T-helper 2 cell treated with Interferon-gamma antibody and Interleukin-4, amounts not matched to agents 5 μg/mL and 100 μg/mL, for 36 hours (primary cell): ENCODE measurements around the gene TRA2B.
"Not testable (repeated sequence)": the region's sequence is repeated elsewhere in the genome, so short reads cannot be mapped to it uniquely, and the experiment has no call there.

Experiments
- DNase-seq: peaks from one replicate; pipeline ENCODE4 v3.0.0; 2021; ENCODE audit warnings: low spot score
- H3K27ac Mint-ChIP-seq: one replicate; pipeline ENCODE4 v1.8.0; 2021; ENCODE audit warnings: mild to moderate bottlenecking, mixed read lengths
- H3K27me3 Mint-ChIP-seq: one replicate; pipeline ENCODE4 v1.8.0; 2021; ENCODE audit warnings: low read depth, mixed read lengths
- H3K36me3 Mint-ChIP-seq: one replicate; pipeline ENCODE4 v1.8.0; 2021; ENCODE audit warnings: low read depth, mixed read lengths
- H3K4me1 Mint-ChIP-seq: one replicate; pipeline ENCODE4 v1.8.0; 2021; ENCODE audit warnings: low read depth, mixed read lengths
- H3K4me3 Mint-ChIP-seq: one replicate; pipeline ENCODE4 v1.8.0; 2022; ENCODE audit warnings: mild to moderate bottlenecking, moderate library complexity, mixed read lengths
- H3K9me3 Mint-ChIP-seq: one replicate; pipeline ENCODE4 v1.8.0; 2021; ENCODE audit warnings: mixed read lengths

TRA2B gene

GRCh38 chr3:185909913-185910312 lies 27.9 kb downstream of the TRA2B start:
- DNase-seq, H3K9me3 Mint-ChIP-seq, H3K4me1 Mint-ChIP-seq, H3K4me3 Mint-ChIP-seq, H3K27me3 Mint-ChIP-seq, H3K27ac Mint-ChIP-seq: not testable (repeated sequence)
- peaks cover 16% of the 10 kb centered on the region for H3K36me3 Mint-ChIP-seq

GRCh38 chr3:185900228-185900627 lies 37.6 kb downstream of the TRA2B start:
- no peak for DNase-seq
- peaks cover 5% of the 10 kb centered on the region for H3K27me3 Mint-ChIP-seq
- H3K27ac Mint-ChIP-seq: no peak overlapping the region
- no peak overlapping the region for H3K4me3 Mint-ChIP-seq
- H3K9me3 Mint-ChIP-seq: no peaks in the 10 kb centered on the region
- no peaks in the 10 kb centered on the region for H3K4me1 Mint-ChIP-seq
- H3K36me3 Mint-ChIP-seq: no peaks in the 10 kb centered on the region

- DNase-seq: no peak
- H3K9me3 Mint-ChIP-seq: no peaks in the 10 kb centered on the region
- no peak overlapping the region for H3K27ac Mint-ChIP-seq
- H3K27me3 Mint-ChIP-seq: peaks cover 4% of the 10 kb centered on the region
- H3K4me3 Mint-ChIP-seq: no peak overlapping the region
- H3K36me3 Mint-ChIP-seq: no peaks in the 10 kb centered on the region
- H3K4me1 Mint-ChIP-seq: no peaks in the 10 kb centered on the region
These were observed 41.2 kb downstream of the TRA2B start for GRCh38 chr3:185896636-185897035.

GRCh38 chr3:185887066-185887465 lies 50.7 kb downstream of the TRA2B start:
- no peak overlapping the region for H3K4me3 Mint-ChIP-seq
- peaks cover 7% of the 10 kb centered on the region for H3K27me3 Mint-ChIP-seq
- no peaks in the 10 kb centered on the region for H3K9me3 Mint-ChIP-seq
- no peak for DNase-seq
- no peaks in the 10 kb centered on the region for H3K4me1 Mint-ChIP-seq
- H3K27ac Mint-ChIP-seq: no peak overlapping the region
- H3K36me3 Mint-ChIP-seq: no peaks in the 10 kb centered on the region

- no peaks in the 10 kb centered on the region for H3K36me3 Mint-ChIP-seq
- H3K4me3 Mint-ChIP-seq: no peak overlapping the region
- peaks cover 9% of the 10 kb centered on the region for H3K27me3 Mint-ChIP-seq
- no peaks in the 10 kb centered on the region for H3K4me1 Mint-ChIP-seq
- DNase-seq: no peak
- H3K9me3 Mint-ChIP-seq: no peaks in the 10 kb centered on the region
- no peak overlapping the region for H3K27ac Mint-ChIP-seq
These were observed 53.2 kb downstream of the TRA2B start for GRCh38 chr3:185884641-185885040.

GRCh38 chr3:185881926-185882325 lies 55.9 kb downstream of the TRA2B start:
- DNase-seq: no peak
- Mint-ChIP-seq H3K36me3 (no peaks in the 10 kb centered on the region), H3K9me3 (no peaks in the 10 kb centered on the region), H3K4me3 (no peak overlapping the region), H3K4me1 (no peaks in the 10 kb centered on the region), H3K27me3 (peaks cover 6% of the 10 kb centered on the region), H3K27ac (no peak overlapping the region)

GRCh38 chr3:185880600-185880999 lies 57.2 kb downstream of the TRA2B start:
- no peak for DNase-seq
- H3K4me3 Mint-ChIP-seq: no peak overlapping the region
- H3K27ac Mint-ChIP-seq: no peak overlapping the region
- H3K36me3 Mint-ChIP-seq: no peaks in the 10 kb centered on the region
- H3K4me1 Mint-ChIP-seq: no peaks in the 10 kb centered on the region
- no peaks in the 10 kb centered on the region for H3K9me3 Mint-ChIP-seq
- H3K27me3 Mint-ChIP-seq: peaks cover 6% of the 10 kb centered on the region

- H3K36me3 Mint-ChIP-seq: no peaks in the 10 kb centered on the region
- peaks cover 6% of the 10 kb centered on the region for H3K27me3 Mint-ChIP-seq
- H3K4me3 Mint-ChIP-seq: no peak overlapping the region
- H3K9me3 Mint-ChIP-seq: no peaks in the 10 kb centered on the region
- no peak for DNase-seq
- no peak overlapping the region for H3K27ac Mint-ChIP-seq
- H3K4me1 Mint-ChIP-seq: no peaks in the 10 kb centered on the region
These were observed 58.9 kb downstream of the TRA2B start for GRCh38 chr3:185878920-185879319.

GRCh38 chr3:185874119-185874518 lies 63.7 kb downstream of the TRA2B start:
- H3K4me1 Mint-ChIP-seq: no peaks in the 10 kb centered on the region
- H3K4me3 Mint-ChIP-seq: no peak overlapping the region
- H3K36me3 Mint-ChIP-seq: no peaks in the 10 kb centered on the region
- no peak overlapping the region for H3K27ac Mint-ChIP-seq
- no peaks in the 10 kb centered on the region for H3K27me3 Mint-ChIP-seq
- DNase-seq: no peak
- no peaks in the 10 kb centered on the region for H3K9me3 Mint-ChIP-seq

- H3K27me3 Mint-ChIP-seq: peaks cover 13% of the 10 kb centered on the region
- H3K4me3 Mint-ChIP-seq: no peak overlapping the region
- H3K36me3 Mint-ChIP-seq: no peaks in the 10 kb centered on the region
- DNase-seq: no peak
- no peaks in the 10 kb centered on the region for H3K9me3 Mint-ChIP-seq
- no peak overlapping the region for H3K27ac Mint-ChIP-seq
- no peaks in the 10 kb centered on the region for H3K4me1 Mint-ChIP-seq
These were observed 70.2 kb downstream of the TRA2B start for GRCh38 chr3:185867650-185868049.

- H3K27ac Mint-ChIP-seq: no peak overlapping the region
- no peak overlapping the region for H3K4me3 Mint-ChIP-seq
- no peak for DNase-seq
- no peaks in the 10 kb centered on the region for H3K4me1 Mint-ChIP-seq
- peaks cover 13% of the 10 kb centered on the region for H3K27me3 Mint-ChIP-seq
- no peaks in the 10 kb centered on the region for H3K36me3 Mint-ChIP-seq
- no peaks in the 10 kb centered on the region for H3K9me3 Mint-ChIP-seq
These were observed 70.8 kb downstream of the TRA2B start for GRCh38 chr3:185866995-185867394.

GRCh38 chr3:185866555-185866954 lies 71.3 kb downstream of the TRA2B start:
- Mint-ChIP-seq H3K27me3 (peaks cover 13% of the 10 kb centered on the region), H3K4me1 (no peaks in the 10 kb centered on the region), H3K9me3 (no peaks in the 10 kb centered on the region), H3K4me3 (no peak overlapping the region), H3K27ac (no peak overlapping the region), H3K36me3 (no peaks in the 10 kb centered on the region)
- no peak for DNase-seq
